ENCODE data around the gene UBC. TPM values are rescaled to one million over a fixed set of nuclear protein-coding genes. Genes with fewer than 3 reads are reported as not detected.

The UBC gene
- total RNA-seq, 1 experiment from 2014 or later, result 523 TPM

GRCh38 chr12:124956571-124956970, 42.1 kb upstream of the UBC start:
- Histone ChIP-seq H3K4me1 (ENCODE audit: insufficient read depth, low read length) (no peaks in the 10 kb centered on the region), H2AK5ac (ENCODE audit: insufficient read length, low read length) (no peak overlapping the region), H3K23me2 (ENCODE audit: insufficient read length, low read depth, low read length, poor library complexity, severe bottlenecking) (no peaks in the 10 kb centered on the region), H2BK12ac (ENCODE audit: insufficient read length, low read depth, low read length) (no peak overlapping the region), H3K9ac (ENCODE audit: extremely low read depth, insufficient read length, low read length) (no peak overlapping the region), H3K27ac (ENCODE audit: insufficient read length, low read depth, low read length) (no peak overlapping the region), H2BK5ac (ENCODE audit: insufficient read length, low read length) (no peak overlapping the region), H2BK15ac (ENCODE audit: low read depth, low read length) (no peak overlapping the region), H4K5ac (ENCODE audit: insufficient read length, low read depth, low read length) (no peak overlapping the region), H4K20me1 (ENCODE audit: control insufficient read depth, insufficient read depth, insufficient read length) (no peaks in the 10 kb centered on the region), H3K18ac (ENCODE audit: insufficient read length, low read depth, low read length) (no peak overlapping the region), H3K4me2 (ENCODE audit: insufficient read depth, insufficient read length, low read length) (no peak overlapping the region), H3K79me1 (ENCODE audit: insufficient read depth, low read depth, low read length, poor library complexity, severe bottlenecking) (no peaks in the 10 kb centered on the region), H3K9me3 (ENCODE audit: control insufficient read depth, low read depth, low read length) (no peaks in the 10 kb centered on the region), H3T11ph (ENCODE audit: low read length) (no peak overlapping the region), H3K14ac (ENCODE audit: insufficient read depth, low read length) (no peak overlapping the region), H3K79me2 (ENCODE audit: insufficient read depth, low read length) (no peaks in the 10 kb centered on the region), H4K91ac (ENCODE audit: insufficient read length, low read depth, low read length) (no peak overlapping the region), H3K23ac (ENCODE audit: insufficient read length, low read depth, low read length) (no peak overlapping the region), H2AFZ (ENCODE audit: low read length) (no peak overlapping the region), H3K4ac (ENCODE audit: low read depth, low read length) (no peak overlapping the region), H2BK120ac (ENCODE audit: low read depth, low read length, poor library complexity, severe bottlenecking) (no peak overlapping the region), H4K8ac (replicated peaks; ENCODE audit: insufficient read length, low read depth, low read length) (no peak overlapping the region), H2BK20ac (ENCODE audit: low read depth, low read length, poor library complexity, severe bottlenecking) (no peak overlapping the region), H3K27me3 (ENCODE audit: insufficient read depth, low read length) (no peaks in the 10 kb centered on the region), H3K56ac (ENCODE audit: insufficient read length, low read depth, low read length) (no peak overlapping the region)
- H3K9me3 Mint-ChIP-seq, result no peaks in the 10 kb centered on the region
- no peak for TF ChIP-seq CTCF (conservative IDR thresholded peaks at IDR 0.05)
- peaks cover 39 to 91% (median 70%) of the 10 kb centered on the region in 3 experiments for H3K36me3 Mint-ChIP-seq (ENCODE audit: insufficient read depth in 1 of 3, low read depth in 3 of 3)
- no peak overlapping the region for H3K4me3 Mint-ChIP-seq
- DNase-seq, result no peak
- H3K4me1 Mint-ChIP-seq, result no peaks in the 10 kb centered on the region
- H3K27ac Mint-ChIP-seq, result no peak overlapping the region; a peak in 1 of 7 replicates
- H3K27me3 Mint-ChIP-seq (ENCODE audit: low read depth), result no peaks in the 10 kb centered on the region
- no CpG with 5 or more reads among the region's 16 CpGs for WGBS (ENCODE audit: extremely low coverage, insufficient read length, low lambda C conversion rate)

Data from H9 (cell line).